Vagina (tissue), 2 donors: ENCODE data around the gene DUSP16.

ENCODE experiments used
- CTCF ChIP-seq, 3 experiments: fragments of 450-650 bp in 2 of 3; fragments of 200-600 bp in 1 of 3; sonication (generic) in 1 of 3; IDR thresholded peaks; one replicate each; pipeline ENCODE4 v1.5.1; 2017 to 2019; ENCODE audit warnings: antibody characterized with exemption in 3 of 3, mild to moderate bottlenecking in 2 of 3, moderate library complexity in 2 of 3
- POLR2A ChIP-seq, 2 donors: fragments of 450-650 bp; IDR thresholded peaks; one replicate each; pipeline ENCODE4 v1.6.1; 2017; ENCODE audit warnings: antibody characterized with exemption in 2 of 2, mild to moderate bottlenecking in 2 of 2, moderate library complexity in 2 of 2
- POLR2AphosphoS5 ChIP-seq, 2 donors: sonication (generic); formaldehyde crosslinking; IDR thresholded peaks; one replicate each; pipeline ENCODE4 v1.9.0; 2017; ENCODE audit warnings: antibody characterized with exemption in 2 of 2, mild to moderate bottlenecking in 2 of 2, low read depth in 1 of 2; ENCODE audit not compliant: insufficient read depth in 1 of 2

DNA sequence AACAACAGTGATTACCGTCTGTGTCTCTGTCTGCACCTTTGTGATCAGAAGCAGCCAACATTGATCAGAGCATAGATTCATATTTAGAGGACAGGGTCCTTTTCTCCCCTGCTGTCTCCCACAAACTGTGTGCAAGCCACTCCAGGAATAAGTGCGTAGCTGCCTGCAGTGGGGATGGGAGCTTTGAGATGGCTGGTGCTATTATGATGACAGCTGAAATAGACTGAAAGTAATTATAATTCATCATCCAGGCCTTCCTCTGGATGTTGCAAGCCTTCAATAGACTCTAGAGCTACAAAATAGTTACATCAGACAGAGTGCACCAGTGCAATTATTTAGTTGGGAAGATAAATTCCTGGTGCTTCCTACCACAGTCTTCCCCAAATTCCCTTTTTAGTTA is 137.7 kb downstream of the DUSP16 start:
- no peak for TF ChIP-seq POLR2A (IDR thresholded peaks at IDR 0.05)
- TF ChIP-seq POLR2AphosphoS5 (IDR thresholded peaks at IDR 0.05; ENCODE audit: insufficient read depth in 1 of 2, low read depth in 1 of 2): no peak
- no peak for TF ChIP-seq CTCF (IDR thresholded peaks at IDR 0.05)
